GM06990 (cell line): ENCODE measurements around the gene COQ8A.
"Not testable (repeated sequence)": the region's sequence is repeated elsewhere in the genome, so short reads cannot be mapped to it uniquely, and the experiment has no call there.

Source experiments
- DNase-seq: peaks from one replicate; pipeline ENCODE4 v3.0.0-alpha.2; 2011; ENCODE audit not compliant: insufficient read length; ENCODE audit errors: extremely low read depth
- H3K27me3 ChIP-seq: replicated peaks from 2 replicates; pipeline ENCODE4 v1.6.0; 2011; ENCODE audit warnings: low read length; ENCODE audit not compliant: control insufficient read depth, insufficient read depth
- H3K36me3 ChIP-seq: 2 replicates; pipeline ENCODE4 v1.5.1; 2011; ENCODE audit warnings: low read length; ENCODE audit not compliant: control insufficient read depth, insufficient read depth
- H3K4me3 ChIP-seq: replicated peaks from 2 replicates; pipeline ENCODE4 v1.5.1; 2011; ENCODE audit warnings: low read depth, mild to moderate bottlenecking, control low read depth, low read length
- TF ChIP-seq, protein P1 (sequence below): IDR thresholded peaks from 2 replicates; pipeline ENCODE4 v1.5.1; 2011; ENCODE audit warnings: low read length, control low read depth, mild to moderate bottlenecking, inconsistent platforms; ENCODE audit not compliant: insufficient read depth, poor library complexity, severe bottlenecking

The COQ8A gene

GRCh38 chr1:226915672-226915995, 24.5 kb upstream of the COQ8A start:
- H3K4me3 ChIP-seq: no peak overlapping the region
- H3K36me3 ChIP-seq: no peaks in the 10 kb centered on the region
- H3K27me3 ChIP-seq: no peaks in the 10 kb centered on the region
- TF ChIP-seq, protein P1, sequence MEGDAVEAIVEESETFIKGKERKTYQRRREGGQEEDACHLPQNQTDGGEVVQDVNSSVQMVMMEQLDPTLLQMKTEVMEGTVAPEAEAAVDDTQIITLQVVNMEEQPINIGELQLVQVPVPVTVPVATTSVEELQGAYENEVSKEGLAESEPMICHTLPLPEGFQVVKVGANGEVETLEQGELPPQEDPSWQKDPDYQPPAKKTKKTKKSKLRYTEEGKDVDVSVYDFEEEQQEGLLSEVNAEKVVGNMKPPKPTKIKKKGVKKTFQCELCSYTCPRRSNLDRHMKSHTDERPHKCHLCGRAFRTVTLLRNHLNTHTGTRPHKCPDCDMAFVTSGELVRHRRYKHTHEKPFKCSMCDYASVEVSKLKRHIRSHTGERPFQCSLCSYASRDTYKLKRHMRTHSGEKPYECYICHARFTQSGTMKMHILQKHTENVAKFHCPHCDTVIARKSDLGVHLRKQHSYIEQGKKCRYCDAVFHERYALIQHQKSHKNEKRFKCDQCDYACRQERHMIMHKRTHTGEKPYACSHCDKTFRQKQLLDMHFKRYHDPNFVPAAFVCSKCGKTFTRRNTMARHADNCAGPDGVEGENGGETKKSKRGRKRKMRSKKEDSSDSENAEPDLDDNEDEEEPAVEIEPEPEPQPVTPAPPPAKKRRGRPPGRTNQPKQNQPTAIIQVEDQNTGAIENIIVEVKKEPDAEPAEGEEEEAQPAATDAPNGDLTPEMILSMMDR: no peak
- no peak for DNase-seq

- TF ChIP-seq, protein P1: no peak
- no peak overlapping the region for H3K4me3 ChIP-seq
Measured at GRCh38 chr1:226916497-226916896, 23.6 kb upstream of the COQ8A start.

GRCh38 chr1:226919587-226919986, 20.5 kb upstream of the COQ8A start:
- no peak for DNase-seq
- Histone ChIP-seq H3K4me3 (no peak overlapping the region), H3K27me3 (no peaks in the 10 kb centered on the region), H3K36me3 (no peaks in the 10 kb centered on the region)
- TF ChIP-seq, protein P1: no peak

More at GRCh38 chr1:226916497-226916896, 23.6 kb upstream of the COQ8A start:
- no peaks in the 10 kb centered on the region for H3K36me3 ChIP-seq
- no peak for DNase-seq
- no peaks in the 10 kb centered on the region for H3K27me3 ChIP-seq

DNA sequence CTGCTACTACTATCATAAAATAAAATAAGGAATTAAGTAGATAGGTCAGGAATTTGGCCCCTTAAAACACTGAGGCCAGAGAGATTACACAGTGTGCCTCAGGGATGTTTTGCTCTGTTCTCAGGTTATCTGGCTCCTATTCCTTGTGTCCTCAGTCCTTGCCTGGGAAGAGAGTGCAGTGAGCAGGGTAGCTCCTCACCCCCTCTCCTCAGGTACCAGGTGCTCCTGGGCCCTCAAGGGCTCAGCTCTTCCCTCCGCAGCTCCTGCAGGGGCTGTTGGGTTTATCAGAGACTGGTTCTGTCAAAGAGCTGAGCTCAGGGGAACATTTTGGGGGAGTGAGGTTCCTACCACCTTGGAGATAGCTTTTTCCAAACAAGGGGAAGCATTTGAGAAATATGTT, 20.1 kb upstream of the COQ8A start:
- DNase-seq: no peak
- TF ChIP-seq, protein P1: no peak
- Histone ChIP-seq H3K4me3 (no peak overlapping the region), H3K36me3 (no peaks in the 10 kb centered on the region), H3K27me3 (no peaks in the 10 kb centered on the region)

- H3K36me3 ChIP-seq: no peaks in the 10 kb centered on the region
- H3K27me3 ChIP-seq: no peaks in the 10 kb centered on the region
- H3K4me3 ChIP-seq: no peak overlapping the region
- no peak for DNase-seq
- TF ChIP-seq, protein P1: no peak
Measured at GRCh38 chr1:226920446-226920894, 19.6 kb upstream of the COQ8A start.

DNA sequence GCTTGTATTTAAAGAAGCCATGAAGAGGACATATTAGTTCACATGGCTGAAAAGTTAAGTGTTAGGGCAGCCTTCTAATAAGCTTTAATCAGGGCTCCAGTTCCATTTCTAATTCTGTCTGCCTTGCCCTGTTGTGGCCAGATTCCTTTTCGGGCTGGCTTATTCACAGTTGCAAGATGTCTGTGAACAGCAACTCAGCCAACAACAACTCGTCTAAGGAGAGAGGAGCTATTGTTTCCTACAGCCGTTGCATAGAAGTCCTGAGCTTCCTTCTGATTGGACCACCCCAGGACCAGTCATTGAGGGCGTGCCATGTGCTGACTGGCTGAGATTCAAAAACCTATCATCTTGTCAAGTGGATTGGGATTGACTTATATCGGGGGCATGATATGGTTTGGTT, 18.6 kb upstream of the COQ8A start:
- no peak overlapping the region for H3K4me3 ChIP-seq

GRCh38 chr1:226929260-226930111, 10.6 kb upstream of the COQ8A start:
- not testable (repeated sequence) for H3K36me3 ChIP-seq, DNase-seq, H3K4me3 ChIP-seq, H3K27me3 ChIP-seq

More for the DNA sequence above, 18.6 kb upstream of the COQ8A start:
- no peaks in the 10 kb centered on the region for H3K27me3 ChIP-seq
- DNase-seq: no peak
- no peaks in the 10 kb centered on the region for H3K36me3 ChIP-seq
- TF ChIP-seq, protein P1: no peak
